GM19397 (cell line): ENCODE results near the gene RPP14.
"Not testable (repeated sequence)": the region's sequence is repeated elsewhere in the genome, so short reads cannot be mapped to it uniquely, and the experiment has no call there.

Experiments used
- ATAC-seq: cut with Tn5 transposase; IDR thresholded peaks from one replicate; pipeline ENCODE4 v1.9.1; 2021; ENCODE audit warnings: mild to moderate bottlenecking, moderate library complexity; ENCODE audit not compliant: unreplicated experiment

RPP14 gene

GRCh38 chr3:58290446-58290845 is 15.6 kb upstream of the RPP14 start:
- ATAC-seq, result not testable (repeated sequence)

GRCh38 chr3:58291671-58292338 is 14.2 kb upstream of the RPP14 start:
- no peak for ATAC-seq

- ATAC-seq, result no peak
Measured at GRCh38 chr3:58292866-58293265, 13.2 kb upstream of the RPP14 start.

GRCh38 chr3:58293516-58293915 is 12.5 kb upstream of the RPP14 start:
- no peak for ATAC-seq

- no peak for ATAC-seq
Measured at GRCh38 chr3:58296269-58296668, 9.8 kb upstream of the RPP14 start.

GRCh38 chr3:58296843-58297242 is 9.2 kb upstream of the RPP14 start:
- ATAC-seq, result no peak

GRCh38 chr3:58298190-58298589 is 7.9 kb upstream of the RPP14 start:
- ATAC-seq, result no peak

- no peak for ATAC-seq
Measured at GRCh38 chr3:58299075-58299474, 7.0 kb upstream of the RPP14 start.

- ATAC-seq, result no peak
Measured at GRCh38 chr3:58299839-58300516, 6.1 kb upstream of the RPP14 start.

- no peak for ATAC-seq
Measured at GRCh38 chr3:58307639-58308215, 1.7 kb downstream of the RPP14 start.

GRCh38 chr3:58308728-58309127 is 2.7 kb downstream of the RPP14 start:
- ATAC-seq, result no peak

- no peak for ATAC-seq
Measured at GRCh38 chr3:58317811-58318210, 11.8 kb downstream of the RPP14 start.

- no peak for ATAC-seq
Measured at GRCh38 chr3:58321791-58322190, 15.7 kb downstream of the RPP14 start.

GRCh38 chr3:58322793-58323192 is 16.7 kb downstream of the RPP14 start:
- no peak for ATAC-seq

GRCh38 chr3:58323529-58324390 is 17.7 kb downstream of the RPP14 start:
- no peak for ATAC-seq

GRCh38 chr3:58324391-58325390 is 18.6 kb downstream of the RPP14 start:
- ATAC-seq, result no peak

GRCh38 chr3:58325525-58325992 is 19.5 kb downstream of the RPP14 start:
- ATAC-seq, result no peak

GRCh38 chr3:58326267-58326900 is 20.3 kb downstream of the RPP14 start:
- no peak for ATAC-seq

- no peak for ATAC-seq
Measured at GRCh38 chr3:58329150-58329921, 23.3 kb downstream of the RPP14 start.
